IPS DF 4.7 (cell line): ENCODE results near the gene FAM50A.
"Not testable (repeated sequence)": the region's sequence is repeated elsewhere in the genome, so short reads cannot be mapped to it uniquely, and the experiment has no call there.

ENCODE experiments used
- DNase-seq: peaks from one replicate; pipeline ENCODE4 v3.0.0-alpha.2; 2013; ENCODE audit warnings: low spot score; ENCODE audit errors: extremely low read depth

The FAM50A gene, protein sequence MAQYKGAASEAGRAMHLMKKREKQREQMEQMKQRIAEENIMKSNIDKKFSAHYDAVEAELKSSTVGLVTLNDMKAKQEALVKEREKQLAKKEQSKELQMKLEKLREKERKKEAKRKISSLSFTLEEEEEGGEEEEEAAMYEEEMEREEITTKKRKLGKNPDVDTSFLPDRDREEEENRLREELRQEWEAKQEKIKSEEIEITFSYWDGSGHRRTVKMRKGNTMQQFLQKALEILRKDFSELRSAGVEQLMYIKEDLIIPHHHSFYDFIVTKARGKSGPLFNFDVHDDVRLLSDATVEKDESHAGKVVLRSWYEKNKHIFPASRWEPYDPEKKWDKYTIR

DNA sequence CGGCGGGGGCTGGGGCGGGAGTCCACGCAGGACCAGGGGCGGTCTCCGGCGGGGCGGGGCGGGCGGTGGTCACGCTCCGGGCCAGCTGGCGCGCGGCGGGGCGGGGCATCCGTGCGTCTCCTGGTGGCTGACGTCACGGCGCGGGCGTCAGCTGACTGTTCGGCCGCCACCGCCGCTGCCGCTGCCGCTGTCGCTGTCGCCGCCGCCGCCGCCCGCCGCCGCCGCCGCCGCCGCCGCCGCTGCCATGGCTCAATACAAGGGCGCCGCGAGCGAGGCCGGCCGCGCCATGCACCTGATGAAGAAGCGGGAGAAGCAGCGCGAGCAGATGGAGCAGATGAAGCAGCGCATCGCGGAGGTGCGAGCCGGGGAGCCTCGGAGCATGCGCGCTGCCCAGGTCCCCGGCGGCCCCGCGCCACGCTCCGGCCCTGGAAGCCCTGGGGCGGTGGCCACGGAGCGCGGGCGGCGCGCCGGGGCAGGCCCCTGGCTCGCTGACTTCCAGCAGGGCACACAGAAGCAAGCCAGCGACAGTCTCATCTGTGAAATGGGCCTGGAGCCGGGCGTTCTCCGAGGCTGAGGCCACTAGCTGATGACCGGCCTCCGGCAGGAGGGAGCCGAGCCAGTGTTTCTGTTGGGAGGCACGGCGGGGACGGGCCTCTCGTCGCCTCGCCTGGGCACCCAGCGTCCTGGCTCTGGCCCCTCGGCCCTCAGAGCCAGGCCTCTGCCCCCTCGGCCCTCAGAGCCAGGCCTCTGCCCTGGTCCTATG, at the start of gene FAM50A:
FAM50A (plus strand) TSS at position 150 of the 763 bp plus-strand sequence; CDS start at position 245, 95 bp downstream.
- no peak for DNase-seq

DNA sequence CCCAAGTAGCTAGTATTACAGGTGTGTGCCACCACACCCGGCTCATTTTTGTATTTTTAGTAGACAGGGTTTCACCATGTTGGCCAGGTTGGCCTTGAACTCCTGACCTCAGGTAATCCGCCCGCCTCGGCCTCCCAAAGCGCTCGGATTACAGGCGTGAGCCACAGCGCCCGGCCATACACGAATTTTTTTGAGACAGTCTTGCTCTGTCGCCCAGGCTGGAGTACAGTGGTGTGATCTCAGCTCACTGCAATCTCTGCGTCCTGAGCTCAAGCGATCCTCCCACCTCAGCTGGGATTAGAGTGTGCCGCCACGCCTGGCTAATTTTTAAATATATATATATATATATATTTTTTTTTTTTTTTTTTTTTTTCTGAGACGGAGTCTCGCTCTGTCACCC, 47.6 kb upstream of the FAM50A start:
- not testable (repeated sequence) for DNase-seq

DNA sequence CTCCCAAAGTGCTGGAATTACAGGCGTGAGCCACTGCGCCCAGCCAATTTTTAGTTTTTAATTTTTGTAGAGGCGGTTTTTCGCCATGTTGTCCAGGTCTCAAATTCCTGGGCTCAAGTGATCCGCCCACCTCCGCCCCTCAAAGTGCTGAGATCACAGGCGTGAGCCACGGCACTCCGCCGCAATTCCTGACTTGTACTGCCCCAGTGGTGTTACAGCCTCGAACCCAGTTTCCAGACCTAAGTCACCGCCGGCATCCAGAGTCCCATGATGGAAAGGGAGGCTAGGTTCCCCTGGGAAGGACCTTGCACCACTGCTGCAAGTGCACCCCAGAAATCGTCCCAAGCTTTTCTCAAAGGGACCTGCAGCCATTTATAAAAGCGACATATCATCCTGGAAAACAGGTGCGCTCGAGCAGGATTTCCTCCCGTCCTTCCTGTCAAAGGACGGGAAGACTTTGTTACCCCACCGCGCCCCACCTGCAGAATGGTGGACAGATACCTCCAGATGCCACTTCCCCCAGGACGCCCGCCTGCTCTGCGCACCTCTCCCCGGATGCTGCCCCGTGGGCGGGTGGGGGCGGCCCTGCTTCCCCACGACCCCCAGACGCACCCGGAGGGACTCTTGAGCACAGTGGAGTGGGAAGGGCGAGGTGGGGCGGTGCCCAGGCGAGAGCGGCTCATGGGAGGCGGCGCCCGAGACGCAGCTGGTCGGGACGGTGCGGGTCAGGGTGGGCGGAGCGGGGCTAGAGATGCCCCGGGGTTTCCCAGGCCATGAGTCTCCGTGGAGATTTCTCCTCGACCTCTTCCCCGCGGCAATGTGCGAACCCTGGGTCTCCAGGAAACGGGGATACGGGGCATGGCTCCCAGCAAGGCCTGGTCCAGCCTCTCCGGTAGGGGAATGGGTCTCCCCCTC, 46.7 kb upstream of the FAM50A start:
- no peak for DNase-seq

DNA sequence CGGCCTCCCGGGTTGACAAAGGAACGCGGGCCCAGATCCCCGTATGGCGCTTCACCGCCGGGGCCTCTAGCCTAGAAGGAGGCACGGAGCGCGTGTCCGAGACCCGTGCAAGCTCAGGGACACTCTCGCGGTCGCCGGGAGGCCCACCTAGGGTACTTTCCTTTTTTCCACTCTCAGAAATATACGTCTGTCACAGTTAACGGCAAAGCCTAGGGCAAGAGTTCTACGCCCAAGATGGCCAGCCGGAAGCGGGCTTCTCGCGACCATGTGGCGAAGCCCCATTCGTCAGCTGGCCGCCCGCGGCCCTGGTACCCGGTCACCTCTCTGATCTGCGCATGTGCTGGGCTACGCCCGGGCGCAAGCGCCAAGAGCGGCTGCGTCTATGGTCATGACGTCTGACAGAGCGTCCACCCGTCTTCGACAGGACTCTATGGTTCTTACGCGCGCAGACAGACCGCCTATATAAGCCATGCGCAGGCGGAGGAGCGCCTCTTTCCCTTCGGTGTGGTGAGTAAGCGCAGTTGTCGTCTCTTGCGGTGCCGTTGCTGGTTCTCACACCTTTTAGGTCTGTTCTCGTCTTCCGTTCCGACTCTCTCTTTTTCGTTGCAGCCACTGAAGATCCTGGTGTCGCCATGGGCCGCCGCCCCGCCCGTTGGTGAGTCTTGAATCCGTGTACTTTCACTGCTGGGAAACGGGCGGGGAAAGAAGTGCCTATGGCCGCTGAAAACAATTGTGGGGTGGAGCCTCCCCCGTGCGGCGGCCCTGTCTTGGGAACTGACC, 45.9 kb upstream of the FAM50A start, which contains the start of gene RPL10:
RPL10 (plus strand) TSS at position 490 of the 780 bp plus-strand sequence; CDS start at position 633, 143 bp downstream.
- no peak for DNase-seq

DNA sequence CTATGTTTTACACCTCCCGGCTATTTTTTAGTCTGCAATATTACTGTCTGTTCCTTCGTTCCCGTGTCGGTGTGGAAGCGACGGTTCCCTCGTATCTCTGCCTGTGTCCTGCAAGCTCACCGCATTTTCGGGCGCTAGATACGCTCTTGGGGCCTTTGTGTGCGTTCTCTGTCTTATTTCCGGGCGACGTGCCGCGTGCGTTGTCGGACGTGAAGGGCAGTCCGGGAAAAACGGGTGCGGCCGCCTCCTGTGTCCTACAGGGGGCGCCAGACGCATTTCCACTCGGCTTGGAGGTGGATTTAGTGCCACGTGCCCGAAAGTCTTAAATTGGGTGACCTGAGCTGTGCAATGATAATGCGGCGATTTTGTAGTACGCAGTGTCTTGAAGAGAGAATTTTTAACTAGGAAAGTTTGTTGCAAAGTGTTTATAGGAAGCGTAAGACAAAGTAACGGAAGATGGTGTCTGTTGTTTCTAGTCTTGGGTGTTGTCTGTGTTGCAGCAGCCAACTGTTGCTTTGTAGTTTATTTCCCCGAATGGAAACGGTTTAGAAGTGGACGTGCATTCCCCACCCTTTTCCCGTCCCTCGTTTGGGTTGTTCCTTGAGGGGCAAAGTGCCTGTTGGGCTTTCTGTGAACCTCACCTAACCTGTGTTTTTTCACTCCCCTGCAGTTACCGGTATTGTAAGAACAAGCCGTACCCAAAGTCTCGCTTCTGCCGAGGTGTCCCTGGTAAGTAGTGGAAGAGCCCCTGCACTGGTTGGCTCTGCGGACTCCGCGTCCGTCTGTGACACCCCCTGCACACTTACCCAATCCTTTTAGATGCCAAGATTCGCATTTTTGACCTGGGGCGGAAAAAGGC, 45.0 kb upstream of the FAM50A start:
- no peak for DNase-seq

DNA sequence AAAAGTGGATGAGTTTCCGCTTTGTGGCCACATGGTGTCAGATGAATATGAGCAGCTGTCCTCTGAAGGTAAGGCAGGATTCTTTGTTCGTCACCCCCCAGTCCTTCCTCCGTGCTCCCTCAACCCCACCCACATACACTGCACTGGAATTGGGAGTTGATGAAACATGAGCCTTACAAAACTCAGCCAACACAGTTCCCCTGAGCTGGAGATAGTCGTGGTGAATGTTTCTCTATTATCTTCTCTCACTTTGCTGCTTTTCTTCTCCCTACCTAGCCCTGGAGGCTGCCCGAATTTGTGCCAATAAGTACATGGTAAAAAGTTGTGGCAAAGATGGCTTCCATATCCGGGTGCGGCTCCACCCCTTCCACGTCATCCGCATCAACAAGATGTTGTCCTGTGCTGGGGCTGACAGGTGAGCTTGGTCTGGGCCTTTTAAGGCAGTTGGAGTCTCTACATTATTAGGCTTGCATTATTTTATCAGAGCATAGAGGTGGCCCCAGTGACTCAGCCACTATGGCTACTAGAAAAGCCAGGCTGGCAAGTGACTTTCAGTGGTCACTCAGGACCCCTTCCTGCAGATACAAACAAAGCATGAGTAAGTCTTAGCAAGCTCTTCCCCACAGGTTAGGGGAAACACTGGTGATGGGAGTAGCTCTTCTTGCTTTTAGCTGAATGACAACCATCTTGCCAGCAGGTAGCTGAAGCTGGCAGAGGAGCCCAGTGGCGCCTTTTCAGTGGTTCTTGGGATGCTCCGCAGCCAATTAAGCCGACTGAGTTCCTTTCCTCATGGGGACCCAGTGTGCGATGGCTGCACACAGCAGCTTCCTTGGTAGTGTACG, 44.2 kb upstream of the FAM50A start:
- no peak for DNase-seq

DNA sequence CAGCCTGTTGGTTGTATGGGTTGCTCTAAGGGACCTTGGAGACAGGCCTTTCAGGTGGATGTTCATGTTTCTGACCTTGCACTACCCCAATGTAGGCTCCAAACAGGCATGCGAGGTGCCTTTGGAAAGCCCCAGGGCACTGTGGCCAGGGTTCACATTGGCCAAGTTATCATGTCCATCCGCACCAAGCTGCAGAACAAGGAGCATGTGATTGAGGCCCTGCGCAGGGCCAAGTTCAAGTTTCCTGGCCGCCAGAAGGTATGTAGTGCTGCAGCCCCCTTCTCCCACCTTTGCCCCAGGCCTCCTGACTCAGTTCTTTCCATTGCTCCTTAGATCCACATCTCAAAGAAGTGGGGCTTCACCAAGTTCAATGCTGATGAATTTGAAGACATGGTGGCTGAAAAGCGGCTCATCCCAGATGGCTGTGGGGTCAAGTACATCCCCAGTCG, 43.5 kb upstream of the FAM50A start:
- not testable (repeated sequence) for DNase-seq

DNA sequence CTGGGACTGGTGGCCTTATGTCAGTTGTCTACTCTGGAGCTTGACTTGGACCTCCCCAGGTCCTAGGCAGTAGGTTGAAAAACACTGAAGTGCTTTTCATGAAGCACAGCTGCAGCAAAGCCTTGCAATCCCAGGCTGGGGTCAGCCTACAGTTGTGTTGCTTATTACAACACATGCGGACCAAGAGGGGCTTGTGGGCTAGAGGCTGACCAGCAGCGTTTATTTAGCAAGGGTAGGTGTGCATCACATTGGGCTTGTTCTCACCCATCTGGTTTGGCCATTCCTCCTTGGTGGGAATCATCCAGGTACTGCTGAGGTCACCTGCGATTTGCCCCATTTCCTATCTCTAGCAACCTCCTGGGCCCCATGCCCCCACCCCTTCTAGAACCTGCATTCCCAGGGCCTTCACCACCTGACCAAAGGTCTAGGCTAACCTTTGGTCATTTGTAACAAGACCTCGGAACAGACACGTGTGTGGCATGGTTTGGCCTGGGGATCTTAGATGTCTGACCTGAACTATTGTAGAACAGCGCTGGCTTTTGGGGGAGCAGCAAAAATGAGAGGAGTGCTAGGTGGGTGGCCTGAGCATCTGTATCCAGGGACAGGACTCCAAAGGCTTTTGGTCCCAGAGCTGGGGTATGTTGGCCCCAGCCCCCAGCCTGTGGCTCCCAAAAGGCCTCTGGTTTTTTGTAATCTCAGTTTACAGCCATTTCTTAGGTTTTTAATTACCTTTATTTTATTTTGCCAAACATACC, 42.7 kb upstream of the FAM50A start:
- no peak for DNase-seq

DNA sequence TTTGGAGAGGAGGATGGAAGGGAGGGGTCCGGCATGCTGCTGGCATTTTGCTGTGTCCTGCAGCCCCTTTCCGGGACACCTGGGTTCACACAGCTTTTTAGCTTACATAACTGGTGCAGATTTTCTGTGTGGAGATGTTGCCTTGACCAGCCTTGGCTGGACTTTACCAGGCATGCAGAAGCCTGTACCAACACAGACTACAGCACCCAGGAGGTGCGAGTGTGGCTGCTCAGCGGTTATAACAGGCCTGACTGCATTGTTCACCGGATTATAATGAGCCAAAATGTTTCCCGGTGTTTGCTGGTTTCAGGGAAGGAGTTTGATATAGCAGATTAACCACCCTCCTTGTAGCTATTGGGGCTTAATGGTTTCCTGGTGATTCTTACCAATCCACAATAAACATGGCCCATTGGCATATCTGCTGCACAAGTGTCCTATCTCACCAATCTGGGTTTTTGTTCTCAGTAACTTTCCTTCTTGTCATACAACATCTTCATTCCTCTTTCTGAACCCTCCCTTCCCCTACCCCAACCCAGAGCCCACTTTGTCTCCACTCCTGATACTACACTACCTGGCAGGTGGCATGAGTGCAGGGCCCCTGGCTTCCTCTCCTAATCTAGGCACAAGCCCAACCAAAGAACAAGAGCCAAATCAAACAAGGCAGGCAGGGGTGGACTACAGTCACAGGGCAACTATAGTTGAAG, 41.9 kb upstream of the FAM50A start:
- DNase-seq: no peak

DNA sequence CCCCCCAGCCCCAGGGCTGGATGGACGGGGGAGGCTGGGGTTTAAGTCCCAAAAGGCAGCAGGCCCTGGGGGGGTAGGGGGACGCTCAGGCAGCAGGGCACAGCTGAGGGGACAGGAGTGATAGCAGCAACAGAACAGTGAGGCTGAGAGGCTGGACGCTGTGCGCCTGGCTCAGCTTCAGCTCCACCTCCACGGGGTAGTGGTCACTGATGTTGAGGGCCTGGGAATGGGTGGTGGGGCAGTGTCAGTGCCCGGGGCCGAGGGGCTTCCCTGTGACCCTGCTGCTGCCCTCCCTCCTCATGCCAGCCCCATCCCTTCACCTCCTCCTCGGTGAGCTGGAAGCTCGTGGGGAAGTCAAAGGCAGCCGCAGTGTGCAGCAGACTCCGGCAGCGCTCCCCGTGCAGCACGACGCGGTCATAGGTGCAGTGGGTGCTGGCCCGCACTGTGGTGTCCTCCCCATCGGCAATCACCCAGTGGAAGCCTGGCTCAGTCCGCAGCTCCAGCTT, 41.3 kb upstream of the FAM50A start:
- no peak for DNase-seq

DNA sequence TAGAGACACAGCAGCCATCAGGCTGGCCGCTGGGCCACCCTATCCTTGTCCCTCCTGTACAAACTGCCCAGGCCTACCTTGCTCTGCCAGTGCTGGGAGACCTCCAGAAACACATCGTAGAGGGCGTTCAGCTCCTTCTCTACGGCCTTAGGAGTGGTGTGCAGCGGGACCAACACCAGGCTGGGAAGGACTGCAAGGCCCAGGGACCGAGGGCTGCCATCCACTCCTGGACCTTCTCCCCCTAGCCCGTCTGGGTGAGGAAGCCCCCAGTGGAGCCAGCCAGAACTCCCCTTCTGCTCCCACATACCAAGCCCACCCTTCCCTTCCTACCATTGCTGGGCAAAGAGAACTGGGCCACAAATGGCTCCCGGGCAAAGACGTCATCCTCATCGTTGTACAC, 40.7 kb upstream of the FAM50A start:
- no peak for DNase-seq

DNA sequence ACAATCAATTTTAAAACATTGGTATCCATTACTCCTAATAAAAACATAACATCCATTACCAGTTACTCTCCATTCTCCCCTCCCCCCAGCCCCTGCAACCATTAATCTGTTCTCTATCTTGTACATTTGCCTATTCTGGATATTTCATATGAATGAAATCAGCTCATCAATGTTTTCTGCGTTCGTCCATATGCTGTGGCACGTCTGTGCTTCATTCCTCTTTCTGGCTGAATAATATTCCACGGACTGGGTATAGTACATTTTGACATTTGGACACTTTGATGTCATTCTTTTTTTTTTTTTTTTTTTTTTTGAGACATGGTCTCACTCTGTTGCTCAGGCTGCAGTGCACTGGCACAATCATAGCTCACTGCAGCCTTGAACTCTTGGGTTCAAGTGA, 40.1 kb upstream of the FAM50A start:
- no peak for DNase-seq

DNA sequence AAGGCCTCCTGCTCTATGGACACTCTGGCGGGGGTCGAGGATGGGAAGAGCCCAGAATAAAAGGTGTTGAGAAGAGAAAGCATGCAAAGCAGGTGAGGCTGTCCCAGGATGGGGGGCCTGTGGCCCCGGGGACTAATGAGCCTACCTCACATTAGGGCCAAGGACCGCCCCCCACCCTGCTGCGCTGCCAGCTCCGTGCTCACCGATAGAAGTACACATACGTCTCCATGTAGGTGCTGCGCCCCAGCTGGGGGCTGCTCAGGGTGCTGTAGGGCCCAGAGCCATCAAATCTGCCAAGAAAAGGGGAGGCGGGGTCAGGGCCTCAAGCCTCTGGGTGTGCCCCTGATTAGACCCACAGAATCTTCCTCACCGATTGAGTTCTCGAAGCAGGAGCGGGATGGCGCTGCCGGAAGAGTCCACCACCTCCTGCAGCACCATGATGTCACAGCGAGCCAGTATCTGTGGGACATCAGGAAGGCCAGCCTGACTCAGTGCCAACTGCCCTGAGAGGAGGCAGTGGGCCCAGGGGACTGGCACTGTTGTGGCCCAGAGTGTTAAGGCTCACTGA, 39.2 kb upstream of the FAM50A start:
- no peak for DNase-seq

DNA sequence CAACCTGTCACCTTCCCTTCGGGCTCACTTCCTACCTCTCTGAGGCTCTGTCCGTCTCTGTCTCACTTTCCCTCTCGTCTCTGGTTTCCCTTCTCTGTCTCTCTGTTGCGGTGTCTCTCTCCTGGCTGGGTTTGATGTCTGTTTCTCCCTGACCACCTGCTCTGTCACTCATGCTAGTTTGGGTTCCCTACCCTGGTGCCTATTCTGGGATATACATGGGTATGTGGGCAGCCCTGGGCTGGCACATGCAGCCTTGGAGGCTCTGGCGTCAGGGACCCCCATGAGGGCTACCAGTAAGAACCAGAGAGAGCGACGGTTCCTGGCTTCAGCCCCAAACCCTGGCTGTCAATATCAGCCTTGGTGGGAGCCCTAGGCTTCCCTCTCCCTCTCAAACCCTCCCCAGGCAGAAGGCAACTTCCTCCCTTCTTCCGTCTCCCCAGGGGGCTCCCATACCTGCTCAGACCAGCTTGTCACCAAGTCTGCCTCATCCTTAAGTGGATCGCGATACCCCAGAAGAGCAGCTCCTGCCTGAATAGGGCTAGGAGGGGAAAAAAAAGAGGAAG, 35.2 kb upstream of the FAM50A start:
- no peak for DNase-seq

DNA sequence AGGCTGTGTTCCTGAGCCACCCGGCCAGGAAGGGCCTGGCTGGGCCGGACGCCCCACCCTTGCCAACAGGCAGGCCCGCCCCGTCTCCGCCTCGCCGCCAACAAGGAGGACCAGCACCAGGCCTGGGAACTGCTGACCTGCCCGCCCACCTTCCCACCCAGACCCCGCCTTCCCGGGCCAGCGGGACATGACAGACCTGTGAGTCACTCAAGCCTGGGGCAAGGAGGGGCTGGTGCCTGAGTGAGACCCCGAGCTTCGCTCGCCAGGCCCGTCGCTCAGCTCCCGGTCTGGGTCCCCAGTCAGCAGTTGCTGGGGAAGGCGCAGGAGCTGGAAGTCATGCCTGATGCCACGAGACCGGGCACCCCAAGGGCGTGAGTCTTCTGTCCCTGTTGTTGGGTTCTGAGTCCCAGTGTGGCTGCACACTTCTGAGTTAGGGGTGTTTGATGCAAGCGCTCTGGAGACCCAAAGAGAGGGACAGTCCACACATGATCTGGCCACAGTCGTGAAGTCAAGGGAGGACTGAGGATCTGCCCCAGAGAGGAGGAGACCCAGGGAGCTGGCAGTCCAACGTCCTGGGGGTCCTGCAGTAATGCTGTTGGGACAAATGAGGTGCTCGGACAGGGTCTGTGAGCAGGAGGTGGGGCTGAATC, 34.6 kb upstream of the FAM50A start, which contains the start of gene DNASE1L1:
DNASE1L1 (minus strand) TSS at position 33 of the 650 bp plus-strand sequence. CDS start 3,686 bp downstream, outside the sequence.
- DNase-seq: no peak

DNA sequence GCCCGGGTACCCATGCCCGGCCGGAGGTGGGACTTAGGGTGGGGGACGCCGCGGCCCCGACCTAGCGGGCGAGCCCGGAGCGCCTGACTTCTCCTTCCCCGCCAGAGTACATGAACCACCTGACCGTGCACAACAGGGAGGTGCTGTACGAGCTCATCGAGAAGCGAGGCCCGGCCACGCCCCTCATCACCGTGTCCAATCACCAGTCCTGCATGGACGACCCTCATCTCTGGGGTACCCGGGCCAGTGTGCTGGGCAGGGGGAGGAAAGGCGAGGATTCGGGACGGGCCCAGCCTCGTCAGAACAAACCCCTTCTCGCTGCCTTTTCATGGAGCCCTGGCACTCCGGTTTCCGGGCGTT, 32.0 kb upstream of the FAM50A start:
- DNase-seq: no peak
